Skeletal muscle cell (primary cell): ENCODE measurements around the gene AQP5.

ENCODE experiments used
- DNase-seq: peaks from one replicate; pipeline ENCODE4 v3.0.0-alpha.2; 2010; ENCODE audit warnings: low read depth
- H3K4me3 ChIP-seq: 2 replicates; pipeline ENCODE4 v1.5.1; 2011; ENCODE audit warnings: low read depth, mild to moderate bottlenecking, control low read depth, low read length, moderate library complexity

AQP5 gene

GRCh38 chr12:50003595-50003994 is 41.9 kb downstream of the AQP5 start:
- DNase-seq, result no peak
- no peak overlapping the region for H3K4me3 ChIP-seq

GRCh38 chr12:50004696-50005095 is 43.0 kb downstream of the AQP5 start:
- no peak for DNase-seq

GRCh38 chr12:50005175-50005574 is 43.5 kb downstream of the AQP5 start:
- no peak for DNase-seq
- H3K4me3 ChIP-seq, result no peak overlapping the region

More at GRCh38 chr12:50004696-50005095, 43.0 kb downstream of the AQP5 start:
- no peak overlapping the region for H3K4me3 ChIP-seq

DNA sequence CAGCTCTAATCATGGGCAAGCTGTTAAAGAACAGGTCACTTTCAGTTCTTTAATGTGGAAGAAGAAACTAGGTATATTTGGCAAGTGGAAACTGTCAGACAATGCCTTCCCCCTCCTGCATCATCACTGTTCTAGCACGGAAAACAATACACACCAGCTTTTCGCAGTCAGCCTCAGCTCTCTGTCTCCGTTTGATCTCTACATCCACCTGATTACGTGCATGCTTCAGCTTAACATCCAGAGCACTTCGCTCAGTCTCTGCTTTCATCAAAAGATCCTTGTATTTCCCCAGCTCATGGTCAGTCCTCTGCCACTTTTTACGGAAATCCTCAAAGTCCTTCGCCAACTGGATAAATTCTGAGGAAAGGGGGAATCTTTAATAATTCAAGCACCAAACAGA is 44.6 kb downstream of the AQP5 start:
- no peak for DNase-seq
- no peak overlapping the region for H3K4me3 ChIP-seq

- no peak overlapping the region for H3K4me3 ChIP-seq
- no peak for DNase-seq
These were observed 45.2 kb downstream of the AQP5 start for GRCh38 chr12:50006754-50007442.

DNA sequence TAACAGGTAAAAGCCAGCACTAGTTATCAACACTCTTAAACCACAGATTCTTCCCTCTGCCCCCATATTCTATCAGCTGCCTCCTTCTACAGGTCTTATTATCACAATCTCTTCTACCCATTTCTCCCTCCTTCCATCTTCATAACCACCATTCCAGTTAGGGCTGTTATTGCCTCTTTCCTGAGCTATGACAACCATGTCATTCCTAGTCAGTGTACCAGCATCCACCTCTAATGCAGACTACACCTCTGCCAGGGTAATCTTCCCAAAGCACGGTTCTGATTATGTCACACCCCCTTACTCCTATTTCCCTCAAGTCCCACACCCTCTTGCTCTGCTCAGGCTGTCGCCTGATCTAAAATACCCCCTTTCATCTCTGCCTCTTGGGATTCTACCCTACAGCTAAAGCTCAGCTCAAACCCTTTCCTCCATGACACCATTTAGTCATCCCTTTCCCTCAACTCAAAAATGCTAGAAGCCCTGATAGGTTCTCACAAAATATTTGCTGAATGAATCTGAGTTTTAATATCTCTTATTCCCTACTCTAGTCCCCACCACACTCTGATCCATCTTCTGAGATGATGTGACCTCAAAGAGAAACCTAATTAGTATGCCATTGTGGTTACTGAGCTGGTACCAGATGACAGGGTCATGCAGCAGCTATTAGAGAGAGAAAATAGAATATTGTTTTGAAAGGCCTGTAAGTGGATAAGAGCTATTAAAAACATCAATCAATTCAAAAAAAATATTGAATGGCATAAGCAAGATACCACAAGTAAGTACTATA is 51.9 kb downstream of the AQP5 start:
- no peak for DNase-seq
- no peak overlapping the region for H3K4me3 ChIP-seq

DNA sequence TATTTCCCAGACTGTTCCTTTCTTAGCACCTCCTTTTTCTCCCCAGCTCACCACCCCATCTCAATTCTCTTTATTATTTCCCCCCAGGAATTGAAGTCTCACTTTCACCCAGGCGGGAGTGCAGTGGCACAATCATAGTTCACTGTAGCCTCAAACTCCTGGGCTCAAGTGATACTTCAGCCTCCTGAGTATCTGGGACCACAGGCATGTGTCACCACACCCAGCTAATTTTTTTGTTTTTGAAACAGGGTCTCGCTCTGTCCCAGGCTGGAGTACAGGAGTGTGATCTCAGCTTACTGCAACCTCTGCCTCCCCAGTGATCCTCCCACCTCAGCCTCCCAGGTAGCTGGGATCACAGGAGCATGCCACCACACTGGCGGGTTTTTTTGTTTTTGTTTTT is 52.7 kb downstream of the AQP5 start:
- DNase-seq, result no peak
- H3K4me3 ChIP-seq, result no peak overlapping the region
